H1 (cell line): ENCODE results near the gene JPT2.
"Not testable (repeated sequence)": the region's sequence is repeated elsewhere in the genome, so short reads cannot be mapped to it uniquely, and the experiment has no call there.

Source experiments
- CTCF ChIP-seq, 3 experiments: IDR thresholded peaks; 1 replicate in 2 of 3; 2 replicates in 1 of 3; pipeline versions ENCODE4 v1.5.1 to v1.6.1; 2011; ENCODE audit warnings: low read length in 3 of 3, mild to moderate bottlenecking in 3 of 3, inconsistent platforms in 2 of 3, low read depth in 1 of 3, moderate library complexity in 1 of 3; ENCODE audit not compliant: insufficient read depth in 1 of 3; ENCODE audit errors: control extremely low read depth in 1 of 3
- EP300 ChIP-seq, 2 experiments: IDR thresholded peaks; 1 replicate in 1 of 2; 2 replicates in 1 of 2; pipeline ENCODE4 v1.6.1; 2011 to 2012; ENCODE audit warnings: low read depth in 2 of 2, low read length in 2 of 2, mild to moderate bottlenecking in 2 of 2, borderline replicate concordance in 1 of 2, inconsistent platforms in 1 of 2, moderate library complexity in 1 of 2
- ZNF274 ChIP-seq: IDR thresholded peaks from 2 replicates; pipeline ENCODE4 v1.7.0; 2012; ENCODE audit warnings: low read length, borderline replicate concordance; ENCODE audit errors: extremely low read depth

DNA sequence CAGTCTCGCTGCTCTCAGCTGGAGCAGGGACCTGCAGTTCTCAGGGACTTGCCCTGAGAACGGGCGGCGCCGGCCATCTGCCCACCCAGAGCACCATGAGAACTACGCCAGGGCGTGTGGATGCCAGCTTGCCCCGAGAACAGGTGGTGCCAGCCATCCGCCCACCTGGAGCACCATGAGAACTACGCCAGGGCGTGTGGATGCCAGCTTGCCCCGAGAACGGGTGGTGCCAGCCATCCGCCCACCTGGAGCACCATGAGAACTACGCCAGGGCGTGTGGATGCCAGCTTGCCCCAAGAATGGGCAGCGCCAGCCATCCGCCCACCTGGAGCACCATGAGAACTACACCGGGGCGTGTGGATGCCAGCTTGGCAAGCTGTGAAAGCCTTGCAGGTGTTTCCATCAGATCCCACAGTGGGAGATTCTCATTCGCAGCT is 54.5 kb downstream of the JPT2 start:
- TF ChIP-seq CTCF (IDR thresholded peaks at IDR 0.05; ENCODE audit: control extremely low read depth in 1 of 3, insufficient read depth in 1 of 3, low read depth in 1 of 3, low read length in 3 of 3); EP300 (IDR thresholded peaks at IDR 0.05; ENCODE audit: borderline replicate concordance in 1 of 2, low read depth in 2 of 2, low read length in 2 of 2); ZNF274: not testable (repeated sequence)
